GM18505 (cell line): ENCODE results near the gene NDST3.
A peak's percentile ranks its signal among the peaks of the same experiment; 100 is the strongest.

ENCODE experiments used
- ATAC-seq: cut with Tn5 transposase; IDR thresholded peaks from one replicate; pipeline ENCODE4 v1.9.1; 2021; ENCODE audit not compliant: unreplicated experiment
- POLR2A ChIP-seq: IDR thresholded peaks from 4 replicates; pipeline ENCODE4 v1.6.1; 2011; ENCODE audit warnings: borderline replicate concordance; ENCODE audit not compliant: insufficient read depth, insufficient read length; ENCODE audit errors: extremely low read depth

Gene NDST3

GRCh38 chr4:118035309-118035708, 1.0 kb downstream of the NDST3 start:
- ATAC-seq, result no peak
- no peak for TF ChIP-seq POLR2A

- ATAC-seq, result no peak
- no peak for TF ChIP-seq POLR2A
Observed at GRCh38 chr4:118036336-118036735, 2.0 kb downstream of the NDST3 start.

- TF ChIP-seq POLR2A, result no peak
Observed at GRCh38 chr4:118037955-118038354, 3.7 kb downstream of the NDST3 start.

GRCh38 chr4:118046323-118046722, 12.0 kb downstream of the NDST3 start:
- TF ChIP-seq POLR2A, result no peak
- no peak for ATAC-seq

More at GRCh38 chr4:118037955-118038354, 3.7 kb downstream of the NDST3 start:
- ATAC-seq, result no peak

- ATAC-seq, result no peak
Observed at GRCh38 chr4:118047043-118047442, 12.8 kb downstream of the NDST3 start.

GRCh38 chr4:118058955-118059354, 24.7 kb downstream of the NDST3 start:
- ATAC-seq, result no peak
- no peak for TF ChIP-seq POLR2A

More at GRCh38 chr4:118047043-118047442, 12.8 kb downstream of the NDST3 start:
- no peak for TF ChIP-seq POLR2A

GRCh38 chr4:118059397-118059796, 25.1 kb downstream of the NDST3 start:
- TF ChIP-seq POLR2A, result no peak
- ATAC-seq, result no peak

GRCh38 chr4:118076958-118077766, 42.9 kb downstream of the NDST3 start:
- ATAC-seq, result peak; percentile 92
- no peak for TF ChIP-seq POLR2A

GRCh38 chr4:118077767-118078105, 43.5 kb downstream of the NDST3 start:
- no peak for TF ChIP-seq POLR2A
- no peak for ATAC-seq

GRCh38 chr4:118081434-118081833, 47.1 kb downstream of the NDST3 start:
- no peak for TF ChIP-seq POLR2A
- ATAC-seq, result no peak

GRCh38 chr4:118082182-118082581, 47.9 kb downstream of the NDST3 start:
- no peak for ATAC-seq
- no peak for TF ChIP-seq POLR2A

- no peak for TF ChIP-seq POLR2A
- ATAC-seq, result no peak
Observed at GRCh38 chr4:118085700-118086099, 51.4 kb downstream of the NDST3 start.

- no peak for ATAC-seq
- no peak for TF ChIP-seq POLR2A
Observed at GRCh38 chr4:118086344-118086743, 52.1 kb downstream of the NDST3 start.

- ATAC-seq, result no peak
- TF ChIP-seq POLR2A, result no peak
Observed at GRCh38 chr4:118087366-118087765, 53.1 kb downstream of the NDST3 start.
